GM19240 (cell line): Measurements from ENCODE around the gene FITM2.

Experiments used
- DNase-seq: peaks from one replicate; pipeline ENCODE4 v3.0.0; 2011; ENCODE audit warnings: low spot score; ENCODE audit not compliant: insufficient read length

The FITM2 gene

DNA sequence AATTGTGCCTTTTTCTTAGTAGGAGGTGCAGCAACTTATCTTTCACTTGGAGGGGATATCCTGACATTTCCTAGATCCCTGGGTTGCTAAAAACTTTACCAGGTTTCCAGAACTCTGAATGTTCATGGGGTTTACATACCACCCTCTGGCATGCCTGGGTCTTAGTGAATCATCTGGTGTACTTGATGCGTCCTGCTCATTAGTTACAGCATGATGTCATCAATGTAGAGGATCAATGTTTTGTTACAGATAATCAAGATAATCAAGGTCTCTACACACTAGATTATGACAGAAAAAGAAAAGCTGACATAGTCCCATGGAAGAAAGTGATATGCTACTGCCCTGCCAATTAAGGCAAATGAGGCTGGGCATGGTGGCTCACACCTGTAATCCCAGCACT is 27.0 kb downstream of the FITM2 start:
- DNase-seq, result no peak

DNA sequence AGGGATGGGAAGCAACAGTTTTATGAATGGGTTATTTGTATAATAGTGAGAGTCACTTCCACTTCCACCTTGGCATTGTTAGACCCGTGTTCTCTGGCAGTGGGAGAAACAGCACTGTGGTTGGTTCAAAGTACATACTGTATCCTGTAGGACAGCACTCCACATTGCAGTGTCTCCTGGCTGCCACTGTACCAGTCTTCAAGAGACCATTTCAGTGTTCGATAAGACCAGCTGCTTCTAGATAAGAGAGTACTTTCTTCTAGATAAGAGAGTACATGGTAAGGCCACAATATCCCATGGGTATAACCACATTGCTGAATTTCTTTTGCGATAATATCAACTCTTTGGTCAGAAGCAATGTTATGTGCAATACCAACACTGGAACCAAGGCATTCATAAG is 28.8 kb downstream of the FITM2 start:
- no peak for DNase-seq

GRCh38 chr20:44280387-44280786 is 30.6 kb downstream of the FITM2 start:
- no peak for DNase-seq

DNA sequence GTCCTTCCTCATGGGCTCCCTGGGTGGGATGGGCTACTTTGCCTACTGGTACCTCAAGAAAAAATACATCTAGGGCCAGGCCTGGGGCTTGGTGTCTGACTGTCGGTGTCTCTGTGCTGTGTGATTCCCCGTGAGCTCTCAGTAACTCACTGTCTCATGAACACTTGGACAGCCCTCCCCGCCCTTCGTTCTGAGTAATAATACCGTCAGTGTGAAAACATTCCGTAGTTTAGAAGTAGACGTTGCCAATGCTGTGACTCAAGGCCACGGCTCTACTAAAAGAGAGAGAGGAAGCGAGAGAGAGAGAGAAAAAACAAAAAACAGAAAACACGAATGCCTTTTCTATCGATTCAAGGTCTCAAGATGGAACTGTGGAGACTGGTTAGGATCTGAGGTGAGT is 31.8 kb downstream of the FITM2 start:
- no peak for DNase-seq

GRCh38 chr20:44274303-44275017 is 36.5 kb downstream of the FITM2 start:
- no peak for DNase-seq

GRCh38 chr20:44273231-44274215 is 37.5 kb downstream of the FITM2 start:
- DNase-seq, result no peak

DNA sequence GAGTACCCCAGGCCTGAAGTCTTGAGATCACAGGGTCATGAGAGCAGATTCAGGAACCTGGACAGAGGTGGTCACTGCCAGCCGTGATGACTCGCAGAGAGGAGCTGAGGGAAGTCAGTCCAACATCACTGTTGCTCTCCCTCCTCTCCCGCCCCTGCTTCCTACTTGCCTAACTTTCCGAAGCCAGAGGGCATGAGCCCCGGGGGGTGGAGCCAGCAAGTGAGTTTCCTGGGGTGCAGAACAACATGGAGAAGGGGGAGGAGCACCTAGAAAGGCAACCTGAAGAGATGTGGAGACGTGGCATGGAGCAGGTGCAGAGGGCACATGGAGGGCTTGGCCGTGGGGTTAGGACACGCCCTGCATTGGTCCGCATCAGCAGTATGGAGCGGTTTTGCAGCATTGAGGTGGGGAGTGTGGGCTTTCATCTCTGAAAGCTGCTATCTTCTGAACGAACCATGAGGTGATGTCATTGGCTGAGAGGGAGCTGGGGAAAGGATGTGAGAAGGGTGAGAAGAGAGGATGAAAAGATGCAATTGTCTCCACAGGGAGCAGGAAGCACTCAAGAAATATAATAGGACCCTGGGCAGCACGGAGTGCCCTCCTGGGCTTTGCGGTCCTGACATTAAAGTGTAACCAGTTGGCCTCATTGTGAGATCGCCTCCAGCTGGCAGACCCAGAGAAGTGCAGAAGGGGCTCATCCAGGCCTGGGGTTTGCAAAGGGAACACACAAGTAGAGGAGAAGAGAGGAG is 38.9 kb downstream of the FITM2 start:
- DNase-seq, result no peak

DNA sequence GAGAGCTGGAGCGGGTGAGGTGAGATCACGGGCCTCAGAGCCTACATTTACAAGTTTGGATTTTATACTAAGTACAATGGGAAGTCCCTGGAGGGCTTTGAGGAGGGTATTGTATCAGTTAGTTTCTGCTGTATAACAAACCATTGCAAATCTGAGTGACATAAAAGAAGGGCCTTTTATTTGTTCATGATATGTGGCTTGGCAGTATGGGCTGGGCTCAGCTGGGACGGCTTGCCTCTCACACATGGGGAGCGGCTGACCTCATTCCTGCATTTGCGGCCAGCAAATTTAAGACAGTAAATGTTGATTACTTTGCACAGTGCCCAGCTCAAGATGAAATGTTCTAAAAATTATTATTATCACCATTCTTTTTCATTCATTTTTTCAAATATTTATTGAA is 42.2 kb downstream of the FITM2 start:
- no peak for DNase-seq

- DNase-seq, result no peak
Measured at GRCh38 chr20:44264287-44264686, 46.7 kb downstream of the FITM2 start.

GRCh38 chr20:44258226-44258890 is 52.6 kb downstream of the FITM2 start:
- DNase-seq, result no peak

- DNase-seq, result no peak
Measured at GRCh38 chr20:44256961-44257360, 54.0 kb downstream of the FITM2 start.

DNA sequence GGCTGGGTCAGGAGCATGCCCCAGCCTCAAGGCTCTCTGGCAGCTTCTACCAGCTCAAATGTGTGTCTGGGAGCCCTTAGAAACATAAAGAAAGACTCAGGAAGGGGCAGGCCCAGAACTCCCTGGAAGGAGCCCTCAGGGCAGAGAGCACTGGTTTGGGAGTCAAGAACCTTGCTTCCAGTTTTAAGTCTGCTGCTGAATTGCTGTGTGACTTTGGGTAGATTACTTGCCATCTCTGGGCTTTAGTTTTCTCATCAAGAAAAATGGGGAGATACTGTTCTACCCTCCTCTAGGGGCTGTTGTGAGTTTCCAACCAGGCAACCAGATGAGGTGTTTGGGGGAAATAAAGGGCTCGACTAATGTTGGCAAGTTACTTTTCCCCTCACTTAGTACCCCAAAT is 55.1 kb downstream of the FITM2 start:
- no peak for DNase-seq

DNA sequence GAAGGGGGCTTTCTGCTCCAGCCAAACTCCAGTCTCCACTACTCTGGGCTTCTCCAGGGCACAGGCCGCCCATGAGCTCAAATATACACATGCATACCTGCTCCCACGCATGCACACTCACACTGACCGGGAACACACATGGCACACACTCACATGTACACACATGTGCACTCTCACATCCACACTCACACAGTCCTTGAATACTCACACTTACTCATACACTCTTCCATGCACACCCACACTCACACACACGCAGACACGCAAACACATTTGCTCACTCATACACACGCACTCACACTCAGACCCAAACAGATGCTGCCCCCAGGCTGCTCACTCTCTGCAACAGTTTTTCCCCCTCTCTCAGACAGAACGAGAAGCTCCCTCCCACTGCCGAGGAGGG is 56.9 kb downstream of the FITM2 start:
- no peak for DNase-seq

DNA sequence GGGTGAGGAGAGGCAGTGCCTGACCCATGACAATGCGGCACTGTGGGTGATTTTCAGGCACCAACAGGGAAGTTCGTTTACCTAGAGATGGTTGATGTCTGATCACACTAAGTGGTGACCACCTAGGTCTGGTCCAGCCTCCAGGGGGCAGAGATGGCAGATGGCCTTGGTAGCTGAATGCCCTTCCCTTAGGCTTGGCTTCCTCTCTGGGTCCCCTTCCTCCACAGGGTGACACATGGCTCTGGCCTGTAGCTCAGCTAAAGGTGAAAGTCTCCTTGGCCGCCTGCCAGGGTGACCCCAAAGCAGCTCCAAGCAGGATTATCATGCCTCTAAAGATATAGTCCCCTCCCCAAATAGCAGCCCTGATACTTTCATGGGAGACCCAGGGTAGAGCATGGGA is 57.5 kb downstream of the FITM2 start:
- no peak for DNase-seq
